NOMO-1 treated with dmso at 0.1 percent for 144 hours (cell line): ENCODE results near the gene CAPN15.
A peak's percentile ranks its signal among the peaks of the same experiment; 100 is the strongest.

Experiments used
- DNase-seq: peaks from one replicate; lab custom pipeline; 2025; ENCODE audit not compliant: unreplicated experiment; lab: John Stamatoyannopoulos, UW

CAPN15 gene

DNA sequence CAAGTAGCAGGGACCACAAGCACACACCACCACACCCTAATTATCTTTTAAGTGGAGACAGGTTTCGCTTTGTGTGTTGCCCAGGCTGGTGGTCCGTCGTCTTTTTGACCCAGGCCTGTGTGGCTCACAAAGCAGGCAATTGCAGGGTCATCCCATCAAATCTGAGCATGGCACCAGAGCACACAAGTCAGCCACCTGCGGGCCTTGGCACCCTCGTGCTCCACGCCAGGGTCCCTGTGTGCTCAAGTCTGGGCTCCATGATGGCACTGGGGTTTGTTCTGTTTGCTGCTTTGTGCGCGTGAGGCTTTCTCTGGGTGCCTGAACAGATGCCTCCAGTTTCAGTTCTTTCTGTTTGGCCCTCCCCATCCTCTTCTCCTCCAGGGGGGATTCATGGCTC, 2.4 kb upstream of the CAPN15 start:
- no peak for DNase-seq

DNA sequence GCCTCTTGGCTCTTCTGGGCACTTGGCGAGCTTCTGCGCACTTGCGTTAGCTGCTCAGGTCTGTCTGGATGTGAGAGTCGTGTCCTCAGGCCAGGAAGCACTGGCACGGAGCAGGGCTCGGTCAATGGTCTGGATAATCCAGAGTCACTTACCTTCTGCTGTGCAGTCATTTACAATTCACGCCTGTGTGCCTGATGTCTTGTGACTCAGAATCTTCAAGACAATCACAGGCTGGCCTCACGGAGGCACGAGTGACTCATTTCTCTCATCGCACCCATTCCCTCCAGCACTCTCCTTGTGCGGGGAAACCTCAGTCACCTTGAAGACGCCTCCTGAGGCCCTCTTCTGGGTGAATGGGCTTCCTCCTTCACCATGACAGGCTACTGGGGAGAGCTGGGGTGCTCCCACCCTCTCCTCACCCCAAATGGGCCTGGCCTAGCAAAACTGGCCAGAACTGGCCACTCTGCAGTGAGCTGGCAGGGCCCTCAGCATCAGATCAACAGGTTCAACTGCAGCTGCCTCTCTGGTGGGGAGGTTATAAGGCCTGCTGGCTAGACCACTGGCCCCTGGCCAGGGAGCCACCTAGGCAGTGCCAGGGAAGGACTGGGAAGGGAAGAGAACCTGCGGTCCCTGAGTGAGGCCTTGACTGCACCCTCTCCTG, 1.9 kb upstream of the CAPN15 start:
- peak; percentile 8 for DNase-seq

- peak; percentile 40 for DNase-seq
Observed at GRCh38 chr16:526181-527014, 1.1 kb upstream of the CAPN15 start.

- DNase-seq: peak; percentile 17
Observed at GRCh38 chr16:528111-529011, 849 bp downstream of the CAPN15 start.

- DNase-seq: no peak
Observed at GRCh38 chr16:529012-529575, 1.6 kb downstream of the CAPN15 start.

- DNase-seq: no peak
Observed at GRCh38 chr16:530111-530817, 2.8 kb downstream of the CAPN15 start.

DNA sequence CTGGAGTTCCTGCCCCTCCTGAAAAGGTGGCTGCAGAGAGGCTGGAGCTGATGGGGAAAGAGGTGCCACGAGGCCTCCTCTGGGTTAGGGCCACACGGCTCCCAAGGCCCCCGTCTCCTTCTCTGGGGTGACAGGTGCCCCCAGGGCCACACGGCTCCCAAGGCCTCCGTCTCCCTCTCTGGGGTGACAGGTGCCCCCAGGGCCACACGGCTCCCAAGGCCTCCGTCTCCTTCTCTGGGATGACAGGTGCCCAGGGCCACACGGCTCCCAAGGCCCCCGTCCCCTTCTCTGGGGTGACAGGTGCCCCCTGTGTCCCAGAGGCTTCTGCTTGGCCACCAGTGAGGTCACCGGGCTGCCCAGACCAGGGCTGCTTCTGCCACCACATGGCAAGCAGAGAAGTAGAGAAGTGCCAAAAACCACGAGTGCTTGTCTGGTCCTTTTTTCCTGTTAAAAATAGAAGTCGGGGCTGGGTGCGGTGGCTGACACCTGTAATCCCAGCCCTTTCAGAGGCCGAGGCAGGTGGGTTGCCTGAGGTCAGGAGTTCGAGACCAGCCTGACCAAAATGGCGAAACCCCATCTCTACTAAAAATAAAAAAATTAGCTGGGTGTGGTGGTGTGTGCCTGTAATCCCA, 4.1 kb downstream of the CAPN15 start:
- DNase-seq: no peak

- no peak for DNase-seq
Observed at GRCh38 chr16:533391-534123, 6.0 kb downstream of the CAPN15 start.

GRCh38 chr16:534135-534534, 6.6 kb downstream of the CAPN15 start:
- no peak for DNase-seq

- no peak for DNase-seq
Observed at GRCh38 chr16:534856-535445, 7.4 kb downstream of the CAPN15 start.

DNA sequence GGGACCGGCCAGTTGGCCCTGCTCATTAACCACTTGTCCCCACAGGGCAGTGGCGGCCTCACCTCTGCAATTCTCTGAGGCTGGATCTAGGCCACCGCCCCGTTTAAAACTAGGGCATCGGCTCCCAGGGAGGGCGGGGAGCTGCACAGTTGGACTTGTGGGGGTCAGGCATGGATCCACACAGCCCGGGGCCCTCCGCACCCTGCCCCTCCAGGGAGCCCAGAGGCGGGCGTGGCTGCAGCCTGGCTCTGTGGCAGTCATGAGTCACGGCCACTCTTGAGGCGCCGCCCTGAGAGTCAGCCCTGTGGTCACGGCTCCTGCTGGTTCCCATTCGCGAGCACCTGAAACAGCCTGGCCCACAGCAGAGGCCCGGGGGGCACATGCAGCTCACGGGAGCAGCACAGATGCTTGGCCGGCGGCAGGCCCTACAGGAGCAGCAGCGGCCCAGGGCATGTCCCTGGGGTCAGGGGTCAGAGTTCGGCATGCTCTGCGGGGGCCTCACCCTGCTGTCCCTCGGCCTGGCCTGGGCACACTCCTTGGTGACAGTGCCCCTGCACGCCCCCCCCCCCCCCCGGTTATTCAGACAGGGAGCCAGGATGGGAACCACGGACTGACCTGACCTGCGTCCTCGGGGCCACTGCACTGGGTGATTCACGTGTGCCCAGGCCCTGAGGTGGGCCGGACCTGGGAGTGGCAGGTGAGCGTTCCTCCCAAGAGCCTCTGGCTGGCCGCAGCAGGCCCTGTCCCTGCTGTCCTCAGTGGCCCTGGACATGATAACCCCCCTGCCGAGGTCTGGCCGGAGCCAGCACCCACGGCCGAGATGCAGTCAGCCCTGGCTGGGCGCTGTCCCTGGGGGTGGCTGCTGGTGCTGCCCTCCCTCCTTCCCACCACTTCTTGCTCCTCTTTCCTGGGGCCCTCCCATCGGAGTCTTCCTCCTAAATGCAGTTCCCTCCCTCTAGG, 8.2 kb downstream of the CAPN15 start:
- DNase-seq: peak; percentile 2

GRCh38 chr16:536746-537145, 9.2 kb downstream of the CAPN15 start:
- DNase-seq: no peak

GRCh38 chr16:537415-538335, 10.2 kb downstream of the CAPN15 start:
- DNase-seq: no peak

DNA sequence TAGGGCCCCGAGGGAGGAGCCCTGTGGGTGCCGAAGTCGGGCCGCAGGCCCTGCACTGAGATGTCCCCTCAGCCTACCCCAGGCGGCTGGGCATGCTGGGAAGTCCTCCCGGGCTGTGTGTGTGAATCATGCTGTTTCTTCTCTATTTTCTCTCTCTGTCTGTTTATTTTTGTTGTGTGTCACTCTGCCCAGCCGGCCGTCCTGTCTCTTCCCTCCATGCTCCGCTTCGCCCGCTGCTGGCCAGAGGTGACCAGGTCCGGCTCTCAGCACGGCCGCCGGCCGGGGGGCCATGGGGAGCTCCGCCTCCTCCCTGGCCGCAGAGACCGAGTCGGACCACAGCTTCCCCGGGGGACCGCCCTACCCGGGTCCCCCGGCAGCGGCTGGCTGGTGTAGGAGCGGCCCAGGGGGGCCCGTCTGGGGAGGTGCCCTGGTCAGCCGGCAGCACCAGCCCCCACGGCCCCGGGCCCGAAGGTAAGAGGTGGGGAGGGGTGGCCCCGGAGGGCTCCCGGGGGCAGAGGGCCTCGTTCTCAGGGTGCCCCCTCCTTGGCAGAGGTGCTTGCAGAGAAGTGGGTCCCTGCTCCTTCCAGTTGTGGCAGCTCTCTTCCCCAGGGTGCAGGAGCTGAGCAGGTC, 12.5 kb downstream of the CAPN15 start:
- DNase-seq: no peak

- DNase-seq: no peak
Observed at GRCh38 chr16:540645-541340, 13.3 kb downstream of the CAPN15 start.
